CD4-positive, CD25-positive, alpha-beta regulatory T cell (primary cell): Measurements from ENCODE around the gene DPM3. TPM values are rescaled to one million over a fixed set of nuclear protein-coding genes. Genes with fewer than 3 reads are reported as not detected.
"Not testable (repeated sequence)": the region's sequence is repeated elsewhere in the genome, so short reads cannot be mapped to it uniquely, and the experiment has no call there.

Experiments
- ATAC-seq, 2 donors: fragments of 150-1000 bp; cut with Tn5 transposase; one replicate each; pipeline ENCODE4 v1.10.0; 2021; ENCODE audit warnings: low read depth in 2 of 2, moderate number of reproducible peaks in 2 of 2, moderate library complexity in 1 of 2
- DNase-seq, 3 donors: peaks; one replicate each; pipeline versions ENCODE4 v3.0.0 to v3.0.0-alpha.2; 2012 to 2022; ENCODE audit warnings: mixed read lengths in 1 of 3
- H3K27ac ChIP-seq: one replicate; pipeline ENCODE4 v1.7.0; 2013; ENCODE audit warnings: mild to moderate bottlenecking, low read length; ENCODE audit not compliant: insufficient read depth, poor library complexity, severe bottlenecking
- H3K27me3 ChIP-seq: one replicate; pipeline ENCODE4 v1.7.0; 2013; ENCODE audit warnings: low read length; ENCODE audit not compliant: control insufficient read depth, insufficient read depth
- H3K36me3 ChIP-seq: one replicate; pipeline ENCODE4 v1.7.0; 2013; ENCODE audit warnings: mild to moderate bottlenecking, low read length, moderate library complexity; ENCODE audit not compliant: control insufficient read depth, insufficient read depth
- H3K4me1 ChIP-seq: 2 replicates; pipeline ENCODE4 v1.7.0; 2013; ENCODE audit warnings: mild to moderate bottlenecking, low read length; ENCODE audit not compliant: insufficient read depth, control insufficient read depth, poor library complexity, severe bottlenecking
- H3K4me3 ChIP-seq: one replicate; pipeline ENCODE4 v1.7.0; 2013; ENCODE audit warnings: low read depth, mild to moderate bottlenecking, low read length, moderate library complexity
- H3K9me3 ChIP-seq, 2 experiments: 1 replicate in 1 of 2; 2 replicates in 1 of 2; pipeline ENCODE4 v1.7.0; 2013; ENCODE audit warnings: low read length in 2 of 2, mild to moderate bottlenecking in 1 of 2, moderate library complexity in 1 of 2; ENCODE audit not compliant: control insufficient read depth in 2 of 2
- H3K27ac Mint-ChIP-seq, 3 donors: one replicate each; pipeline ENCODE4 v1.8.0; 2020 to 2022; ENCODE audit warnings: mild to moderate bottlenecking in 3 of 3, mixed read lengths in 3 of 3, moderate library complexity in 2 of 3
- H3K27me3 Mint-ChIP-seq: one replicate; pipeline ENCODE4 v1.8.0; 2022; ENCODE audit warnings: mild to moderate bottlenecking, mixed read lengths
- H3K36me3 Mint-ChIP-seq: one replicate; pipeline ENCODE4 v1.8.0; 2020; ENCODE audit warnings: mixed read lengths
- H3K4me1 Mint-ChIP-seq, 4 donors: one replicate each; pipeline ENCODE4 v1.8.0; 2020 to 2022; ENCODE audit warnings: mixed read lengths in 4 of 4, mild to moderate bottlenecking in 1 of 4
- H3K4me3 Mint-ChIP-seq, 4 donors: one replicate each; pipeline ENCODE4 v1.8.0; 2020 to 2022; ENCODE audit warnings: mild to moderate bottlenecking in 4 of 4, mixed read lengths in 4 of 4, moderate library complexity in 3 of 4
- H3K9me3 Mint-ChIP-seq, 7 donors: one replicate each; pipeline ENCODE4 v1.8.0; 2020 to 2022; ENCODE audit warnings: mixed read lengths in 7 of 7, mild to moderate bottlenecking in 3 of 7, moderate library complexity in 2 of 7
- polyA plus RNA-seq, 4 donors: library from polyadenylated mRNA; unstranded; fragments of 300-500 nt; fragmentation: Illumina TruSeq; gene quantifications; one replicate each; pipeline ENCODE4 v1.2.3, GENCODE V29; 2021
- total RNA-seq: library from RNA; stranded (reverse); gene quantifications from one replicate; pipeline ENCODE4 v1.2.3, GENCODE V29; 2022

The DPM3 gene
- total and polyA plus RNA-seq, 5 donors from 2014 or later, result 28.1 to 116 (median 101) TPM

DNA sequence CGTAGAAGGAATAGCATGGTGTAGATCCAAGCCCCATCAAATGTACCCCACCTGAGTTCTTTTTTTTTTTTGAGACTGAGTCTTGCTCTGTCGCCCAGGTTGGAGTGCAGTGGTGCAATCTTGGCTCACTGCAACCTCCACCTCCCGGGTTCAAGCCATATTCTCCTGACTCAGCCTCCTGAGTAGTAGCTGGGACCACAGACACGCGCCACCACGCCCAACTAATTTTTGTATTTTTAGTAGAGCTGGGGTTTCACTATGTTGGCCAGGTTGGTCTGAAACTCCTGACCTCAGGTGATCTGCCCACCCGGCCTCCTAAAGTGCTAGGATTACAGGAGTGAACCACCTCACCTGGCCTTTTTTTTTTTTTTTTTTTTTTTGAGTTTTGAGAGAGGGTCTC, 22.2 kb downstream of the DPM3 start:
- not testable (repeated sequence) for H3K27ac ChIP-seq, H3K4me1 ChIP-seq, ATAC-seq, H3K9me3 ChIP-seq, H3K36me3 ChIP-seq, H3K4me3 ChIP-seq, H3K9me3 Mint-ChIP-seq, H3K4me1 Mint-ChIP-seq, DNase-seq, H3K27ac Mint-ChIP-seq, H3K36me3 Mint-ChIP-seq, H3K27me3 ChIP-seq, H3K4me3 Mint-ChIP-seq
- peaks cover 32% of the 10 kb centered on the region for H3K27me3 Mint-ChIP-seq

DNA sequence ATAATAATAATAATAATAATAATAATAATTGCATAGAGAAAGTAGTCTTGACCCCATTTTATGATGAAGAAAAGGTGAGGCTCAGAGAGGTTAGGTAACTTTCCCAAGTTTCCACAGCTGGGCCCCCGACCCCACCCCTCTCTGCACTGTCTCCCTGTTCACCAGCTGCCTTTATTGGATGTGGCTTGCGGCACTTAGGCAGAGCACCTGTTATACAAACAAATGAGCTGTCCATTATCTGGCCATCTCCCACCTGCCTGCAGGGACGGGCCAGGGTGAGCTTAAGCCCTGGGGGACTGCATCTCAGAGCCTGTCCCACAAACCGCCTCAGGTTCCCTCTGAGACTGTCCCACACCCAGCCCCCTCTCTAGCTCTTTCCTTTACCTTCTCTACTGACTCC, 22.7 kb downstream of the DPM3 start:
- DNase-seq (no peak), ATAC-seq (no peak)
- no peak overlapping the region for H3K4me3 ChIP-seq
- H3K36me3 ChIP-seq, result no peaks in the 10 kb centered on the region
- peaks cover 2% of the 10 kb centered on the region for H3K27me3 ChIP-seq
- Mint-ChIP-seq H3K36me3 (no peaks in the 10 kb centered on the region), H3K27ac (no peak overlapping the region), H3K4me1 (no peaks in the 10 kb centered on the region), H3K27me3 (peaks cover 30% of the 10 kb centered on the region), H3K4me3 (no peak overlapping the region), H3K9me3 (no peaks in the 10 kb centered on the region)
- no peaks in the 10 kb centered on the region for H3K4me1 ChIP-seq
- H3K27ac ChIP-seq, result no peak overlapping the region
- H3K9me3 ChIP-seq, result no peaks in the 10 kb centered on the region

DNA sequence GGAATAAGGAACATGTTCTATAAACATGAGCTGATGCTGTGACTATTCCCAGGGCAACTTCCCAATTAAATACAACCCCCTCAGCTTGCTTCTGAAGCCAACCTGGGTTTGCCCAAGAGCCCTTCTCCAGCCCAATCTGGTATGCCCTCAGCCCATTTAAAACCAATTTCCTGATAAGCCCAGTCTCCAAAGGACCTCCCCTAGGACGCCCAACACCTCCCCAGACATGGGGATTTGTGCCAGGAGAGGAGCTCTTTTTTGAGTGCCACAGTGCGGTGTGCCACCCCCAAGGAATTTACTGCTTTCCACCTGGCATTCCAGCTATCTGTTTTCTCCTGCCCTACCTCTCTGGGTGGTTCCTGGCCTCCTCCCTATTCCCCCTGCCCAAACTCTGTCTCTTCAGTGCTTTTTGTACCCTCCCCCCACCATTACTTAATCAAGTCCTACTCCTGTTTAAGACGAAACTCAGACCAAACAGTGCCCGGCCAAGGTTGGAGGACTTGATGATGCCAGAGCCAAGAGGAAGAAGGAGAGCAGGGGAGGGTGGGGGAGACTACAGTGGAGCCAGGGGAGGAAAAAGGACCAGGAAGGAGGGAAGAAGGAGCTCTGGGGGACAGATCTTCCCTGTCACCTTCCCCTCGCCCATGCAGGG, 24.1 kb downstream of the DPM3 start:
- no peak for ATAC-seq
- peaks cover 2% of the 10 kb centered on the region for H3K27me3 ChIP-seq

DNA sequence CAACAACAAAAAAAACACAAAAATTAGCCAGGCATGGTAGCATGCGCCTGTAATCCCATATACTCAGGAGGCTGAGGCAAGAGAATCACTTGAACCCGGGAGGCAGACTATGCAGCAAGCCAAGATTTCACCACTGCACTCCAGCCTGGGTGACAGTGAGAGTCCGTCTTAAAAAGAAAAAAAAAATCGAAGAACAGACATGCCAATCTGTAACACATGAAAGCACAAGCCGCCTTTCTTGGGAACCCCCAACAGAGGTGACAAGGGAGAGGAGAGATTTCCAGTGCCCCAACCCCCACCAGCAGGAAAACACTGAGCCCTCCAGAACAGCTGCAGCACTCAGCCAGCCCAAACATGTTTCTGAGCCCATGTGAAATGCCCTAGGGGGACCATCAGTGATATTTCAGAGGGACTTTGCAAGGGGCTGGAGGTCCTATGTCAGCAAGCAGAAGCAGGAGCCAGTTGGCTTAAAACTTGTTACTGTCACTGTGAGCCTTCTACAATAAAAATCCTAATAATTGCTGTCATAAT, 26.8 kb downstream of the DPM3 start:
- DNase-seq (no peak), ATAC-seq (no peak)
- H3K27me3 Mint-ChIP-seq, result peaks cover 22% of the 10 kb centered on the region
- Histone ChIP-seq H3K4me1 (no peaks in the 10 kb centered on the region), H3K27me3 (peaks cover 2% of the 10 kb centered on the region), H3K36me3 (no peaks in the 10 kb centered on the region), H3K27ac (no peak overlapping the region), H3K9me3 (no peaks in the 10 kb centered on the region), H3K4me3 (no peak overlapping the region)
- no peak overlapping the region for H3K27ac Mint-ChIP-seq
- H3K9me3 Mint-ChIP-seq, result no peaks in the 10 kb centered on the region
- no peaks in the 10 kb centered on the region for H3K36me3 Mint-ChIP-seq
- H3K4me3 Mint-ChIP-seq, result no peak overlapping the region
- H3K4me1 Mint-ChIP-seq, result no peaks in the 10 kb centered on the region

More for the DNA sequence above, 24.1 kb downstream of the DPM3 start:
- peaks cover 21% of the 10 kb centered on the region for H3K27me3 Mint-ChIP-seq
- H3K9me3 Mint-ChIP-seq, result no peaks in the 10 kb centered on the region
- H3K27ac ChIP-seq, result no peak overlapping the region
- H3K36me3 ChIP-seq, result no peaks in the 10 kb centered on the region
- H3K36me3 Mint-ChIP-seq, result no peaks in the 10 kb centered on the region
- no peaks in the 10 kb centered on the region for H3K4me1 ChIP-seq
- H3K4me3 Mint-ChIP-seq, result no peak overlapping the region
- DNase-seq, result no peak
- H3K4me1 Mint-ChIP-seq, result no peaks in the 10 kb centered on the region
- no peaks in the 10 kb centered on the region for H3K9me3 ChIP-seq
- H3K27ac Mint-ChIP-seq, result no peak overlapping the region
- no peak overlapping the region for H3K4me3 ChIP-seq

DNA sequence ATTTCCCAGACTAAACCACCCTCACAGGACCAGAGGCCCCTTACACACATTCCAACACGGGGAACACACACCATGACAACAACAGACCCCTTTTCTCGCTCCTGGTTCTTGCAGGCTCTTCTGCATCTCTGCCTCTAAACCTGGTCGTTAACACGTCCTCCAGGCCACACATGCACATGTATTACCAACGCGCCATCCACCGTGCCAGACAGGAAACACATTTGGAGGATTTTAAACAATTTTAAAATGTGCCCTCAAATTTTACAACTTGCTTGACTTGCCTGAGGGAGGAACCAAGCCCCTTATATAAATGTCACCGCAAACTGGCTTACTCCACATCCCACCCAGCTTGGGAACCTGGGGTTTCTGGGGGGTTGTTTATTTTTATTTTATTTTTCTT, 29.5 kb downstream of the DPM3 start:
- peaks cover 21% of the 10 kb centered on the region for H3K27me3 Mint-ChIP-seq
- H3K4me1 Mint-ChIP-seq, result no peaks in the 10 kb centered on the region
- H3K4me3 Mint-ChIP-seq, result no peak overlapping the region
- no peak overlapping the region for H3K27ac Mint-ChIP-seq
- DNase-seq, result no peak
- no peak overlapping the region for H3K4me3 ChIP-seq
- no peaks in the 10 kb centered on the region for H3K4me1 ChIP-seq
- no peaks in the 10 kb centered on the region for H3K36me3 Mint-ChIP-seq
- no peak for ATAC-seq
- H3K36me3 ChIP-seq, result no peaks in the 10 kb centered on the region
- H3K9me3 Mint-ChIP-seq, result no peaks in the 10 kb centered on the region
- no peaks in the 10 kb centered on the region for H3K27me3 ChIP-seq
- H3K9me3 ChIP-seq, result no peaks in the 10 kb centered on the region
- H3K27ac ChIP-seq, result no peak overlapping the region

DNA sequence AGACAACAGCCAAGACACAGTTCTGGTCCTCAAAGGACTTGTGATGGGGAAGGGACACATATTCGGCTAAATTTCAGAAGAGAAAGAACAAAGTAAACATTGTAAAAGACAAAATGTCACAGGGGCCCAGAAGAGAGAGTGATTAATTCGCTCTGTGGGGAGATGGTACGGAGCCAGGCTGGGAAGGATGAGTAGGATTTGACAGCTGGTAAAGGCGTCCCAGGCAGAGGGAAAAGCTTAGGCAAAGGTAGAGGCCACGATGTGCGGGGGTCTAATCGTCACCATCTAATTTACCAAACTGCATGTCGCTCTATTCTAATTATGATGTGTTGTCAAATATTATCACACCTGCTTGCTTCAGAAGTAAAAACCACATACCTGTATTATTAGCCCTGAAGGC, 29.9 kb downstream of the DPM3 start:
- Histone ChIP-seq H3K27ac (no peak overlapping the region), H3K4me3 (no peak overlapping the region), H3K4me1 (no peaks in the 10 kb centered on the region), H3K36me3 (no peaks in the 10 kb centered on the region), H3K27me3 (no peaks in the 10 kb centered on the region), H3K9me3 (no peaks in the 10 kb centered on the region)
- DNase-seq (no peak), ATAC-seq (no peak)
- Mint-ChIP-seq H3K4me1 (no peaks in the 10 kb centered on the region), H3K36me3 (no peaks in the 10 kb centered on the region), H3K27me3 (peaks cover 24% of the 10 kb centered on the region), H3K27ac (no peak overlapping the region), H3K4me3 (no peak overlapping the region), H3K9me3 (no peaks in the 10 kb centered on the region)

DNA sequence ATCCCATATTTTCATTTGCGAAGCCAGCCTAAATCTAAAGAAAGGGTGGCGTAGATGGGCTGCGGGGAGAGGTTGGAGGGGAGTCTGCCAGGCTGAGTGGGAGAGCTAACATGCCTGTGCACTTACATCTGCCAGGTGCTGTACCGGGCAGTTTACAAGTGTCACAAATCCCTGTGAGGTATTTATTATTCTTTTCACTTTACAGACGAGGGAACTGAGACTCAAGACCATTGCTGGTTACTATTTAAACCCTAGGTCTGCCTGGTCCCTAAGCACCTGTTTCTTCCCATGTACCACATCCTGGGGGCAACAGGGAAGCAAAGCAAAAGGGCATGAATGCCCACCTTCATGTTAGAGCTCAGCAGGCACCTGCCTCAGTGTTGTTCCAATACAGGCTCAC, 32.0 kb downstream of the DPM3 start:
- Histone ChIP-seq H3K4me3 (no peak overlapping the region), H3K4me1 (no peaks in the 10 kb centered on the region), H3K9me3 (no peaks in the 10 kb centered on the region), H3K27ac (no peak overlapping the region), H3K36me3 (no peaks in the 10 kb centered on the region), H3K27me3 (no peaks in the 10 kb centered on the region)
- no peaks in the 10 kb centered on the region for H3K4me1 Mint-ChIP-seq
- DNase-seq (no peak), ATAC-seq (no peak)
- H3K27ac Mint-ChIP-seq, result no peak overlapping the region
- H3K4me3 Mint-ChIP-seq, result no peak overlapping the region
- no peaks in the 10 kb centered on the region for H3K9me3 Mint-ChIP-seq
- peaks cover 30% of the 10 kb centered on the region for H3K27me3 Mint-ChIP-seq
- H3K36me3 Mint-ChIP-seq, result no peaks in the 10 kb centered on the region
